ENCODE measurements around the gene RPS6KA2. TPM values are rescaled to one million over a fixed set of nuclear protein-coding genes. Genes with fewer than 3 reads are reported as not detected.

Gene RPS6KA2
- polyA plus RNA-seq, 1 donor (not counting 4 experiments of a cell fraction or from before 2014, with no cell fraction given), result 8.2 TPM

- DNase-seq (ENCODE audit: low read depth, low spot score) (no peak), FAIRE-seq (no peak)
- no peak overlapping the region for H3K9ac ChIP-seq (ENCODE audit: control insufficient read depth, extremely low read depth, insufficient read depth, low read length)
- H3K4me1 ChIP-seq (ENCODE audit: control insufficient read depth, extremely low read depth, insufficient read depth, low read length), result peaks cover 2% of the 10 kb centered on the region
- no peak overlapping the region for H3K4me2 ChIP-seq (ENCODE audit: control insufficient read depth, extremely low read depth, insufficient read depth, low read depth, low read length)
- H4K20me1 ChIP-seq (ENCODE audit: control insufficient read depth, extremely low read depth, insufficient read depth, low read length), result no peaks in the 10 kb centered on the region
- H3K4me3 ChIP-seq (ENCODE audit: control insufficient read depth in 2 of 3, extremely low read depth in 1 of 3, insufficient read depth in 2 of 3, low read depth in 1 of 3, low read length in 3 of 3), result no peak overlapping the region
- H3K9me3 ChIP-seq (ENCODE audit: control insufficient read depth, low read depth, low read length), result no peaks in the 10 kb centered on the region
- no peaks in the 10 kb centered on the region for H3K79me2 ChIP-seq (ENCODE audit: control insufficient read depth, insufficient read depth, low read length)
- H3K27ac ChIP-seq (ENCODE audit: control insufficient read depth, insufficient read depth, low read length), result no peak overlapping the region
- peaks cover 0 to 2% of the 10 kb centered on the region in 2 experiments for H3K36me3 ChIP-seq (ENCODE audit: control insufficient read depth in 2 of 2, extremely low read depth in 1 of 2, insufficient read depth in 2 of 2, low read length in 2 of 2)
- dilution Hi-C loops (cut with MboI; ENCODE audit: extremely low pct_ligation_motif_present, low sequenced_read_pairs), result no loop called here
- no peak overlapping the region for H2AFZ ChIP-seq (ENCODE audit: control insufficient read depth, low read length)
- no peaks in the 10 kb centered on the region for H3K9me1 ChIP-seq (ENCODE audit: control insufficient read depth, extremely low read depth, insufficient read depth, low read length)
- no peaks in the 10 kb centered on the region for H3K27me3 ChIP-seq (ENCODE audit: control insufficient read depth, extremely low read depth, insufficient read depth, low read length)
- TF ChIP-seq, protein P1, sequence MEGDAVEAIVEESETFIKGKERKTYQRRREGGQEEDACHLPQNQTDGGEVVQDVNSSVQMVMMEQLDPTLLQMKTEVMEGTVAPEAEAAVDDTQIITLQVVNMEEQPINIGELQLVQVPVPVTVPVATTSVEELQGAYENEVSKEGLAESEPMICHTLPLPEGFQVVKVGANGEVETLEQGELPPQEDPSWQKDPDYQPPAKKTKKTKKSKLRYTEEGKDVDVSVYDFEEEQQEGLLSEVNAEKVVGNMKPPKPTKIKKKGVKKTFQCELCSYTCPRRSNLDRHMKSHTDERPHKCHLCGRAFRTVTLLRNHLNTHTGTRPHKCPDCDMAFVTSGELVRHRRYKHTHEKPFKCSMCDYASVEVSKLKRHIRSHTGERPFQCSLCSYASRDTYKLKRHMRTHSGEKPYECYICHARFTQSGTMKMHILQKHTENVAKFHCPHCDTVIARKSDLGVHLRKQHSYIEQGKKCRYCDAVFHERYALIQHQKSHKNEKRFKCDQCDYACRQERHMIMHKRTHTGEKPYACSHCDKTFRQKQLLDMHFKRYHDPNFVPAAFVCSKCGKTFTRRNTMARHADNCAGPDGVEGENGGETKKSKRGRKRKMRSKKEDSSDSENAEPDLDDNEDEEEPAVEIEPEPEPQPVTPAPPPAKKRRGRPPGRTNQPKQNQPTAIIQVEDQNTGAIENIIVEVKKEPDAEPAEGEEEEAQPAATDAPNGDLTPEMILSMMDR (optimal IDR thresholded peaks at IDR 0.05 in 1 of 3, IDR thresholded peaks at IDR 0.05 in 1 of 3, conservative IDR thresholded peaks at IDR 0.05 in 1 of 3; ENCODE audit: extremely low read depth in 1 of 3, insufficient read depth in 2 of 3, low read length in 3 of 3), result no peak
- TF ChIP-seq EZH2 (IDR thresholded peaks at IDR 0.05; ENCODE audit: low read length), result no peak
Observed at GRCh38 chr6:166365806-166366205, 261.2 kb downstream of the RPS6KA2 start.

DNA sequence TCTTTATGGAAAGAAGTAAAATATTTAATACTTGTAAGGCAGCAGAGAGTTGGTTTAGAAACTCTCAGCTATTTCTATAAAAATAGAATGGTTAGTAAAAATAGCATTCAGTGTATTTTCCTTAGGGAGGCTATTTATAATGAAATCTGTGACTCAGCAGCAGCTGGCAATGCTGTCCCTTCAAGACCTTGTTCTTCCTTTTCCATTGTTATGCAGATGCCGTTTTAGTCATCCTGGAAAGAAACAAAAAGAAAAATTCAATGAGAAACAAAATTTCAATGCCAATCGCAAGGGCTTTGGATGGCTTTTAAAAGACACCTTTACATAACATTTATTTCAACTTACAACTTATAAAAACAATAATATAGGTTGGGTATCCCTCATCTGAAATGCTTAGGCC, 261.8 kb downstream of the RPS6KA2 start:
- DNase-seq (ENCODE audit: low read depth, low spot score) (no peak), FAIRE-seq (no peak)
- Histone ChIP-seq H3K4me3 (ENCODE audit: control insufficient read depth in 2 of 3, extremely low read depth in 1 of 3, insufficient read depth in 2 of 3, low read depth in 1 of 3, low read length in 3 of 3) (no peak overlapping the region), H3K27ac (ENCODE audit: control insufficient read depth, insufficient read depth, low read length) (no peak overlapping the region), H3K4me2 (ENCODE audit: control insufficient read depth, extremely low read depth, insufficient read depth, low read depth, low read length) (no peak overlapping the region), H3K9me1 (ENCODE audit: control insufficient read depth, extremely low read depth, insufficient read depth, low read length) (no peaks in the 10 kb centered on the region), H3K79me2 (ENCODE audit: control insufficient read depth, insufficient read depth, low read length) (no peaks in the 10 kb centered on the region), H3K4me1 (ENCODE audit: control insufficient read depth, extremely low read depth, insufficient read depth, low read length) (peaks cover 8% of the 10 kb centered on the region), H4K20me1 (ENCODE audit: control insufficient read depth, extremely low read depth, insufficient read depth, low read length) (no peaks in the 10 kb centered on the region), H3K9ac (ENCODE audit: control insufficient read depth, extremely low read depth, insufficient read depth, low read length) (no peak overlapping the region), H3K27me3 (ENCODE audit: control insufficient read depth, extremely low read depth, insufficient read depth, low read length) (no peaks in the 10 kb centered on the region), H3K36me3 (ENCODE audit: control insufficient read depth in 2 of 2, extremely low read depth in 1 of 2, insufficient read depth in 2 of 2, low read length in 2 of 2) (peaks cover 0 to 2% of the 10 kb centered on the region in 2 experiments), H3K9me3 (ENCODE audit: control insufficient read depth, low read depth, low read length) (no peaks in the 10 kb centered on the region), H2AFZ (ENCODE audit: control insufficient read depth, low read length) (no peak overlapping the region)
- dilution Hi-C loops (cut with MboI; ENCODE audit: extremely low pct_ligation_motif_present, low sequenced_read_pairs), result no loop called here
- no peak for TF ChIP-seq EZH2 (IDR thresholded peaks at IDR 0.05; ENCODE audit: low read length)
- TF ChIP-seq, protein P1 (optimal IDR thresholded peaks at IDR 0.05 in 1 of 3, IDR thresholded peaks at IDR 0.05 in 1 of 3, conservative IDR thresholded peaks at IDR 0.05 in 1 of 3; ENCODE audit: extremely low read depth in 1 of 3, insufficient read depth in 2 of 3, low read length in 3 of 3), result no peak
